Measurements from ENCODE around the gene VSTM2L.

- TF ChIP-seq CTCF (IDR thresholded peaks at IDR 0.05; ENCODE audit: low read length) (no peak), EZH2 (IDR thresholded peaks at IDR 0.05; ENCODE audit: borderline replicate concordance, low read length) (no peak)
Measured at GRCh38 chr20:37969949-37970855, 67.3 kb downstream of the VSTM2L start.

Data from OCI-LY1 (cell line).